NT2/D1 (cell line): ENCODE measurements around the gene ING5.

Experiments used
- YY1 ChIP-seq: IDR thresholded peaks from 2 replicates; pipeline ENCODE4 v1.6.1; 2011; ENCODE audit not compliant: insufficient read length, insufficient read depth
- ZNF274 ChIP-seq: IDR thresholded peaks from 2 replicates; pipeline ENCODE4 v1.6.1; 2011; ENCODE audit warnings: mild to moderate bottlenecking, low read depth, low read length

DNA sequence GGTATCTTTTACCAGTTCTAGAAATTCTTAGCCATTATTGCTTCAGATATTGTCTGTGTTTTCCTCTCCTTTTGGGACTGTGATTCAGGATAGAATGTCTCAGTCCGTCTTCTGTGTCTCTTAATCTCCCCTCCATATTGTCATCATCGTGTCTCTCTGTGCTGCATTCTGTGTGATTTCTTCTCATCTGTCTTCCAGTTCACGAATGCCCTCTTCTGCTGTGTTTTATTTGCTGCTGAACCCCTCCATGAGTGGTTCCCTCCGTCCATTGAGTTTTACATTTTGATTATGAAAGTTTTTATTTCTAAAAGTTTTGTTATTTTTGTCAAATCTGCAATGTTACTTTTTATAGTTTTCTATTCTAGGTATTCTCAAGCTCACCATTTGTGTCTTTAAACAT is 44.2 kb downstream of the ING5 start:
- TF ChIP-seq YY1 (no peak), ZNF274 (no peak)
